GM19193 (cell line): ENCODE results near the gene CAMK1D.

ENCODE experiments used
- POLR2A ChIP-seq: IDR thresholded peaks from 4 replicates; pipeline ENCODE4 v1.6.1; 2011; ENCODE audit not compliant: insufficient read depth, insufficient read length; ENCODE audit errors: extremely low read depth

Gene CAMK1D

DNA sequence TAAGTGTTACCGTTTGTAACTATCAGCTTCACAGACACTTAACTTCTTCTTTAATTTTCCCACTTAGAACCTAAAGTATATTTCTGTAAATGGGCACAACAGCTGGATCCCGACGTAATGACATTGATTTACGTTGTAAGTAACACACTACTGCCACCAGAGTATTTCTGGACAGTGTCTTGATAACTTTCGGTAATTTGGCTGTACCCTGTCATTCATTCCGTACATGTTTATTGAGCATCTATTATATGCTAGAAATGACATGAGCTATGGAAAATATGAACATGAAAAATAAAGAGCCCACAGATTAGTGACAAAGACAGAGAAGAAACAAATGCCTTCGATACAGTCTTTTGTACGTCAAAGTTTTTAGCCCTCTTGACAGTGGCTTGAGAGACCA, 360.8 kb downstream of the CAMK1D start:
- no peak for TF ChIP-seq POLR2A

DNA sequence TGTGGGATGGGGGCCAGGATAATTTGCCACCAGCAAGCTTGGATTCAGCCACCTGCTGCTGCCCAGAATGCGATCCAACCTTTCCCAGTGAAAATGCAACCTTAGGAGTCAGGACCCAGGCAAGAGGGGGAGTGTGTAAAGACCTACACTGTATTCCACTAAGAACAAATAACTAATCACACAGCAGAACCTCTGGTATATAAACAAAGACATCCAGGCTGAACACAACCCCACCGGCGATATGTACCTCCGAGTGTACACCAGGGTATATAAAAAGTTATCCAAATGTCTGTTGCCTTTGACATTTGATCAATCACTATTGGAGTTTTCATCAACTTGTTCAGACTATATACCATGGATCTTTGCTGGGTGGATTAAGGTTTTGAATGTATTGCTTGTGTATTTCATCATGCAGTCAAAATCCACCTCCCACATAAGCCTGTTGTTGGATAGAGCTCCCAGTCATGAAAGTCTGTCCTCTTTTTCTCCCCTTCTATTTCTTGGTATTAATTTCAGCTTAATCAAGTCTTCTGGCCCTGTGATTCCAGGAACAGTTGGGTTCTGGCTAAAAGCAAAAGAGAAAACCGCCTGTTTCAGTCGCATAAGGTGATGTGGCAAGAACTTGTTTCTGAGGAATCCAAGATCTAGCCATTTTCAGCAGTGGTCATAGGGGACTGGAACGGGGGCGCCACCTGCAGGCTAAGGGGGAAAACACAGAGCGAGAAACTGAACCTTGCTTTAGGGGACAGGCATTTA, 361.4 kb downstream of the CAMK1D start:
- TF ChIP-seq POLR2A, result no peak

DNA sequence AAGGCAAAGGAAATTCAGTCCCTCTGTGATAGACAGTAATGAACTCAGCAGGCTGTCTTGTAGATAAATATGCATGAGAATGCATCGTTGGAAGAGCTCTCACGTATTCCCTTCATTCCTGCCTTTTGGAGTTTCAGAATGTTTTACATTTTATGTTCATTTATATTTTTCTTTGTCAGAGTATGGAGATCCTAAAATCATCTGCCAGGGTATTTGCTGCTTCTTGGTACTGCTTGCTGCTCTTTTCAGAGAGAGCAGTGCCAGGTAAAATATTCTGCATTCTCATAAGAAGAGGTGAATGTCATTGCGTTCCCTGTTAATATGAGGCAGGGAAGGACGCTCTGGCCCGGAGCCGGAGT, 362.0 kb downstream of the CAMK1D start:
- TF ChIP-seq POLR2A, result no peak

GRCh38 chr10:12712293-12712983, 363.1 kb downstream of the CAMK1D start:
- no peak for TF ChIP-seq POLR2A

GRCh38 chr10:12716042-12716441, 366.7 kb downstream of the CAMK1D start:
- TF ChIP-seq POLR2A, result no peak

DNA sequence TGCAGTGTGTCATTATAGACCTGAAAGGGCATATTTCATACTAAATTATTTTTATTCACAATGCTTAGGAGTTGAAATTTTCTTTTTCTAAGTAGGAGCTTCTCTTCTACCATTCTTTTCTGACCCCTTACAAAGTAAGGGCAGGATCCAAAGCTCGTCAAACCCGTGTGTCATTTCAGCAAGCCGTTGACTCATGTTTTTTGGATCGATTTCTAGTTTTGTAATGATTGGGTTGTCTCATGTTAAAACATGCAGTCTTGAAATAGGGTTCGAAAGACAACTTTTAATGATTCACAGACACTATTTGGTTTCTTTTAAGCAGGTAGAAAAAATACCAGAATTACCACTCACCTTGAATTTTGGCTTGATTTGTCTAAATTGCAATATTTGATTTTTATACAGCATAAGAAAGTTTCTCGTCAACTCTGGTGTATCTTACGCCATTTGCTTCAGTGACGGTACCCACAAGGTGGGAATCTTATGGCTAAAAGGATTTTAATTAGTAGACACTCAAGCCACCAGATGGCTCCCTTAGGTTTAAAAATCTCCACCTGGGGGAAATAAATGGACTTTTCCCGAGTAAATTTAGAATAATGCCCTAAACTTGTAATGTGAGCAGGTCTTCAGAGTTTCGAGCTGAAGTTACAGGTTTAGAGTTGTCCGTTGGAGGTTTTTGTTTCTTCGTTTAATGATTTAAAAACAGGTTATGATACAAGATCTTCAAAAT, 368.8 kb downstream of the CAMK1D start:
- no peak for TF ChIP-seq POLR2A

- TF ChIP-seq POLR2A, result no peak
Measured at GRCh38 chr10:12719365-12719764, 370.0 kb downstream of the CAMK1D start.

- no peak for TF ChIP-seq POLR2A
Measured at GRCh38 chr10:12720217-12720981, 371.1 kb downstream of the CAMK1D start.

DNA sequence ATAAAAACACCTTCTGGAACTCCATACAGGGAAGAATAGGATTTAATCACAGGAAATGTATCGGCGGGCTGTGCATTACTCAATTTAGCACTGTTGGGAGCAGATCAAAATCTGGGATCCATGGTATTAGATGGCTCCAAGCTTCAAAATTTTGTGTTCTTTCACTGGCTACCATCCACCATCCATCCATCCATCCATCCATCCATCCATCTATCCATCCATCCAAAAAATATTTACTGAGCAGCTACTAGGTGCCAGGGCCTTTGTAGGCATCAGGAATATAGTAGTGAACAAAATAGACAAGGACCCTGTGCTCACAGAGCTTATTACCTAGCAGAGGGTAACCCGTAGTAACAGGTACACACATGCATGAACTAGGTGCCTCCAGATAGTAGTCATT, 372.0 kb downstream of the CAMK1D start:
- no peak for TF ChIP-seq POLR2A

- no peak for TF ChIP-seq POLR2A
Measured at GRCh38 chr10:12723220-12723619, 373.9 kb downstream of the CAMK1D start.

GRCh38 chr10:12724807-12725579, 375.6 kb downstream of the CAMK1D start:
- TF ChIP-seq POLR2A, result no peak

DNA sequence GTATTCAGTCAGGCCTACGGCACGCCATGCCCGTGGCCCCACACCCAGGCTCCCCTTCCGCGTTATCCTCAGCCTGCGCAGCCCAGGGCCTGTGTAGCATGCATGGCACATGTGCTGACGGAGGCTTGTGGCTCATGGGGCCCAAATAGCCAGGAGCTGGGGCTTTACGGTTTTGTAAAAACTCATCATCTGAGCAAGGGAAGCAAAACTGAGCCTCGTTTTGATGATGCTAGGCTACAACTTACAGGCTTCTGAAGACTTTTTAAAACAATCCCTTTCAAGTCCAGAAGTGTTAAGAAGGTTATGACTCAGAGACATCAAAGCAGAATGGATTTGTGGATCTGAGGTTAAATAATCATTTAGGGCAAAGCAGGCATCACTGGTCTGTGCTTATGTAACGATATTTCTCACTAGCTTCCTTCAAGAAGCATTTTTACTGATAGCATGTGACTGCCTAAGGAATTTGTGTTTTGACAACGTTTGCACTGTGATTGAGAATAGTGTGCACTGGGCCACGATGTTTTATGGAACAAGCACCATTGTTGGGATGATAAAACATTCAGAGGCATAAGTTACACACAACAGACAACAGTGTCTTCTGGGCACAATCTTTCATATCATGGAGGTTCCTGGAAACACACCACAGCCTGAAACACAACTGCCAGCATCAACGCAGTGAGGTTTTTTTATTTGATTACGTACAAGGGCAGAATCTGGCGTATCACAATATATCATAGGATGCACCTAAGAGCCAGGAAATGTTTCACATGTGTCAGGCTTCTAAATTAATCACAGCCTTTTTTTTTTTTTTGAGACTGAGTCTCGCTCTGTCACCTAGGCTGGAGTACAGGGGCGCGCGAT, 377.9 kb downstream of the CAMK1D start:
- no peak for TF ChIP-seq POLR2A

- TF ChIP-seq POLR2A, result no peak
Measured at GRCh38 chr10:12727832-12728215, 378.5 kb downstream of the CAMK1D start.

DNA sequence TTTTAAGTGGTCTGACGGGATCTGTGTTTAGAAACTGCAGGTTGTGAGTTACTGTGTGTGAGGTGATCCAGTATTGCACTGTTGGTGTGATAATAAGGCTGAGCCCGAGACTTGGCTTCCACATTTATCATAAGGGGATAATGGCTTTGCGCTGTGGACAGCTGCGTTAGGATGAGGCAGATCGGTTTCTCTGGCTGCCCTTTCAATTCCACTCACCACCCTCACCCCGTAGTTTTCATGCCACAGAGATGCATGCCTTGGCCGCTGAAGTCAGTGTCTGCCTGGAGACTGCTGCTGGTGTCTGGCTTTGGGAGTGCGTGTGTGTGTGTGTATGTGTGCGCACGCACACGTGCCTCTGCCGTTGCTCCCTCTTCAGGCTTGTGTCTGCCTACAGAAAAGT, 379.1 kb downstream of the CAMK1D start:
- TF ChIP-seq POLR2A, result no peak

DNA sequence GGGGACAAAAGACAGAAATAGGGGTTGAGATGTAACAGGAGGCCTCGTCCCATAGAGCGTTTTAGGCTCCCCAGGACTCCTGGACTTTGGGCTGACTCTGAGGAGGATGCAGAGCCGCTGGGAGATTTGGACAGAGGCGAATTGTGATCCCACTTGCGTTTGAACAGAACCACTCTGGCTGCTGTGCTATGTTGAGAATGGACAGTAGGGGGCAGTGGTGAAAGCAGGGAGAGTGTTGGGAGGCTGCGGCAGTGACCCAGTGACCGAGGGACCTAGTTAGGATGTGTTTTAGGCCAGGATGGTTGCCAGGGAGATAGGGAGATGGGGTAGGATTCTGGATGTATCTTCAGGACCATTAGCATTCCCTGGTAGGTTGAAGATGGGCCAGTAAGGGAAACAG, 380.5 kb downstream of the CAMK1D start:
- no peak for TF ChIP-seq POLR2A
